CD1c-positive myeloid dendritic cell (primary cell): Measurements from ENCODE around the gene PARD3.

Experiments used
- DNase-seq: peaks from one replicate; pipeline ENCODE4 v3.0.0-alpha.2; 2016; ENCODE audit errors: extremely low spot score

The PARD3 gene

GRCh38 chr10:34101001-34101400 is 714.1 kb downstream of the PARD3 start:
- no peak for DNase-seq

GRCh38 chr10:34098821-34099567 is 716.1 kb downstream of the PARD3 start:
- no peak for DNase-seq

GRCh38 chr10:34097682-34098081 is 717.4 kb downstream of the PARD3 start:
- no peak for DNase-seq

- no peak for DNase-seq
These were observed 720.1 kb downstream of the PARD3 start for GRCh38 chr10:34094961-34095360.

GRCh38 chr10:34094146-34094696 is 720.9 kb downstream of the PARD3 start:
- DNase-seq = no peak

GRCh38 chr10:34092891-34093290 is 722.2 kb downstream of the PARD3 start:
- no peak for DNase-seq

GRCh38 chr10:34091635-34092195 is 723.4 kb downstream of the PARD3 start:
- no peak for DNase-seq

- DNase-seq = no peak
These were observed 725.8 kb downstream of the PARD3 start for GRCh38 chr10:34089253-34089652.

- DNase-seq = no peak
These were observed 726.8 kb downstream of the PARD3 start for GRCh38 chr10:34088208-34088794.

GRCh38 chr10:34087095-34087418 is 728.0 kb downstream of the PARD3 start:
- no peak for DNase-seq

- no peak for DNase-seq
These were observed 731.5 kb downstream of the PARD3 start for GRCh38 chr10:34083567-34083966.

- no peak for DNase-seq
These were observed 733.1 kb downstream of the PARD3 start for GRCh38 chr10:34081948-34082347.

GRCh38 chr10:34081347-34081743 is 733.8 kb downstream of the PARD3 start:
- DNase-seq = no peak

- no peak for DNase-seq
These were observed 734.4 kb downstream of the PARD3 start for GRCh38 chr10:34080485-34081346.

- no peak for DNase-seq
These were observed 735.2 kb downstream of the PARD3 start for GRCh38 chr10:34079702-34080484.

GRCh38 chr10:34078745-34079470 is 736.2 kb downstream of the PARD3 start:
- no peak for DNase-seq

GRCh38 chr10:34078017-34078744 is 736.9 kb downstream of the PARD3 start:
- DNase-seq = no peak

- no peak for DNase-seq
These were observed 738.7 kb downstream of the PARD3 start for GRCh38 chr10:34076443-34076842.

GRCh38 chr10:34075254-34075926 is 739.7 kb downstream of the PARD3 start:
- DNase-seq = no peak
